ENCODE data around the gene LYPD6B. TPM values are rescaled to one million over a fixed set of nuclear protein-coding genes. Genes with fewer than 3 reads are reported as not detected.

The LYPD6B gene
- total RNA-seq, 1 experiment from 2014 or later, result 2.0 TPM

- H3K18ac ChIP-seq (ENCODE audit: insufficient read length, low read depth, low read length), result no peak overlapping the region
- no peak overlapping the region for H4K8ac ChIP-seq (replicated peaks; ENCODE audit: insufficient read length, low read depth, low read length)
- DNase-seq, result no peak
- H3K27me3 ChIP-seq (ENCODE audit: insufficient read depth, low read length), result no peaks in the 10 kb centered on the region
- no peaks in the 10 kb centered on the region for H3K79me2 ChIP-seq (ENCODE audit: insufficient read depth, low read length)
- H4K20me1 ChIP-seq (ENCODE audit: control insufficient read depth, insufficient read depth, insufficient read length), result no peaks in the 10 kb centered on the region
- no peak overlapping the region for H4K5ac ChIP-seq (ENCODE audit: insufficient read length, low read depth, low read length)
- H3K27ac ChIP-seq (ENCODE audit: insufficient read length, low read depth, low read length), result no peak overlapping the region
- no peaks in the 10 kb centered on the region for H3K23me2 ChIP-seq (ENCODE audit: insufficient read length, low read depth, low read length, poor library complexity, severe bottlenecking)
- Mint-ChIP-seq H3K4me1 (peaks cover 10 to 11% of the 10 kb centered on the region in 2 experiments), H3K9me3 (no peaks in the 10 kb centered on the region), H3K27me3 (ENCODE audit: low read depth) (no peaks in the 10 kb centered on the region), H3K36me3 (ENCODE audit: insufficient read depth in 1 of 3, low read depth in 3 of 3) (no peaks in the 10 kb centered on the region), H3K4me3 (no peak overlapping the region), H3K27ac (no peak overlapping the region; a peak in 1 of 7 replicates)
- H3K79me1 ChIP-seq (ENCODE audit: insufficient read depth, low read depth, low read length, poor library complexity, severe bottlenecking), result no peaks in the 10 kb centered on the region
- no peaks in the 10 kb centered on the region for H3K9me3 ChIP-seq (ENCODE audit: control insufficient read depth, low read depth, low read length)
- no peak overlapping the region for H3K56ac ChIP-seq (ENCODE audit: insufficient read length, low read depth, low read length)
- WGBS (ENCODE audit: extremely low coverage, insufficient read length, low lambda C conversion rate), result no CpG with 5 or more reads among the region's 2 CpGs
- H3K9ac ChIP-seq (ENCODE audit: extremely low read depth, insufficient read length, low read length), result no peak overlapping the region
- no peak overlapping the region for H2AFZ ChIP-seq (ENCODE audit: low read length)
- no peak overlapping the region for H3K23ac ChIP-seq (ENCODE audit: insufficient read length, low read depth, low read length)
- H4K91ac ChIP-seq (ENCODE audit: insufficient read length, low read depth, low read length), result no peak overlapping the region
- no peak overlapping the region for H2AK5ac ChIP-seq (ENCODE audit: insufficient read length, low read length)
- no peak overlapping the region for H3T11ph ChIP-seq (ENCODE audit: low read length)
- no peak overlapping the region for H2BK20ac ChIP-seq (ENCODE audit: low read depth, low read length, poor library complexity, severe bottlenecking)
- TF ChIP-seq CTCF (conservative IDR thresholded peaks at IDR 0.05), result no peak
- H2BK120ac ChIP-seq (ENCODE audit: low read depth, low read length, poor library complexity, severe bottlenecking), result no peak overlapping the region
- no peaks in the 10 kb centered on the region for H3K4me1 ChIP-seq (ENCODE audit: insufficient read depth, low read length)
- H3K14ac ChIP-seq (ENCODE audit: insufficient read depth, low read length), result no peak overlapping the region
- H3K4ac ChIP-seq (ENCODE audit: low read depth, low read length), result no peak overlapping the region
- no peak overlapping the region for H2BK15ac ChIP-seq (ENCODE audit: low read depth, low read length)
- no peak overlapping the region for H2BK12ac ChIP-seq (ENCODE audit: insufficient read length, low read depth, low read length)
- no peak overlapping the region for H2BK5ac ChIP-seq (ENCODE audit: insufficient read length, low read length)
- no peak overlapping the region for H3K4me2 ChIP-seq (ENCODE audit: insufficient read depth, insufficient read length, low read length)
These were observed 146.5 kb downstream of the LYPD6B start for GRCh38 chr2:149184991-149185390.

Measured in H9 (cell line).